Mesodermal cell (in vitro differentiated cells): ENCODE measurements around the gene C3.

ENCODE experiments used
- H3K27ac ChIP-seq: 2 replicates; pipeline ENCODE4 v1.7.0; 2013; ENCODE audit warnings: mild to moderate bottlenecking, low read depth, low read length, moderate library complexity; ENCODE audit not compliant: severe bottlenecking
- H3K36me3 ChIP-seq: 2 replicates; pipeline ENCODE4 v1.7.1; 2013; ENCODE audit warnings: mild to moderate bottlenecking, low read length, moderate library complexity; ENCODE audit not compliant: control insufficient read depth, insufficient read depth
- H3K4me1 ChIP-seq: one replicate; pipeline ENCODE4 v1.7.1; 2013; ENCODE audit warnings: mild to moderate bottlenecking, low read length; ENCODE audit not compliant: insufficient read depth, control insufficient read depth, poor library complexity, severe bottlenecking
- H3K4me3 ChIP-seq: 2 replicates; pipeline ENCODE4 v1.7.0; 2013; ENCODE audit warnings: low read length, control low read depth, mild to moderate bottlenecking; ENCODE audit not compliant: insufficient read depth, poor library complexity, severe bottlenecking; ENCODE audit errors: extremely low read depth
- H3K9me3 ChIP-seq: 2 replicates; pipeline ENCODE4 v1.7.1; 2013; ENCODE audit warnings: mild to moderate bottlenecking, low read length, moderate library complexity; ENCODE audit not compliant: control insufficient read depth
- WGBS, 2 experiments: methylation state at CpG; one replicate each; pipeline ENCODE4 v1.1.5; 2013; ENCODE audit warnings: missing lambda C conversion rate in 2 of 2; ENCODE audit not compliant: insufficient coverage in 2 of 2; 5-methylcytosine and 5-hydroxymethylcytosine counted together

C3 gene

GRCh38 chr19:6687114-6687513 is 33.3 kb downstream of the C3 start:
- 83 to 86% methylated on average over 4 to 5 of the region's 5 CpGs for WGBS, 2 experiments
- Histone ChIP-seq H3K9me3 (peaks cover 6% of the 10 kb centered on the region), H3K27ac (no peak overlapping the region), H3K4me3 (no peak overlapping the region), H3K36me3 (no peaks in the 10 kb centered on the region), H3K4me1 (no peaks in the 10 kb centered on the region)

GRCh38 chr19:6686628-6686975 is 33.8 kb downstream of the C3 start:
- WGBS, 2 experiments: 78 to 82% methylated on average over 4 of the region's 4 CpGs
- Histone ChIP-seq H3K27ac (no peak overlapping the region), H3K9me3 (peaks cover 6% of the 10 kb centered on the region), H3K36me3 (no peaks in the 10 kb centered on the region), H3K4me1 (no peaks in the 10 kb centered on the region), H3K4me3 (no peak overlapping the region)

- H3K4me3 ChIP-seq: no peak overlapping the region
- H3K27ac ChIP-seq: no peak overlapping the region
- H3K4me1 ChIP-seq: no peaks in the 10 kb centered on the region
- WGBS, 2 experiments: 76 to 78% methylated on average over 13 to 14 of the region's 15 CpGs
- no peaks in the 10 kb centered on the region for H3K36me3 ChIP-seq
- peaks cover 6% of the 10 kb centered on the region for H3K9me3 ChIP-seq
Measured at GRCh38 chr19:6685962-6686627, 34.4 kb downstream of the C3 start.

GRCh38 chr19:6685482-6685881 is 35.0 kb downstream of the C3 start:
- Histone ChIP-seq H3K36me3 (no peaks in the 10 kb centered on the region), H3K4me3 (no peak overlapping the region), H3K27ac (no peak overlapping the region), H3K4me1 (no peaks in the 10 kb centered on the region), H3K9me3 (peaks cover 8% of the 10 kb centered on the region)
- WGBS, 2 experiments: 72 to 96% methylated on average over 4 of the region's 4 CpGs

GRCh38 chr19:6683971-6684370 is 36.5 kb downstream of the C3 start:
- WGBS, 2 experiments: 83 to 86% methylated on average over 4 of the region's 4 CpGs
- no peaks in the 10 kb centered on the region for H3K4me1 ChIP-seq
- H3K36me3 ChIP-seq: no peaks in the 10 kb centered on the region

GRCh38 chr19:6682607-6683128 is 37.8 kb downstream of the C3 start:
- Histone ChIP-seq H3K4me3 (no peak overlapping the region), H3K4me1 (no peaks in the 10 kb centered on the region), H3K27ac (no peak overlapping the region), H3K9me3 (peaks cover 16% of the 10 kb centered on the region), H3K36me3 (no peaks in the 10 kb centered on the region)
- 33 to 67% methylated on average over 1 to 2 of the region's 3 CpGs for WGBS, 2 experiments

More at GRCh38 chr19:6683971-6684370, 36.5 kb downstream of the C3 start:
- Histone ChIP-seq H3K4me3 (no peak overlapping the region), H3K27ac (no peak overlapping the region), H3K9me3 (peaks cover 16% of the 10 kb centered on the region)

GRCh38 chr19:6680141-6680540 is 40.3 kb downstream of the C3 start:
- 78 to 100% methylated on average over 1 of the region's 1 CpG for WGBS, 2 experiments
- Histone ChIP-seq H3K9me3 (peaks cover 10% of the 10 kb centered on the region), H3K27ac (no peak overlapping the region), H3K4me1 (peaks cover 4% of the 10 kb centered on the region), H3K4me3 (no peak overlapping the region), H3K36me3 (no peaks in the 10 kb centered on the region)

- no peaks in the 10 kb centered on the region for H3K36me3 ChIP-seq
- peaks cover 11% of the 10 kb centered on the region for H3K4me1 ChIP-seq
- no peak overlapping the region for H3K27ac ChIP-seq
- WGBS, 2 experiments: 88 to 95% methylated on average over 3 to 4 of the region's 8 CpGs
- H3K9me3 ChIP-seq: peaks cover 10% of the 10 kb centered on the region
- H3K4me3 ChIP-seq: no peak overlapping the region
Measured at GRCh38 chr19:6679139-6679538, 41.3 kb downstream of the C3 start.

GRCh38 chr19:6678690-6679109 is 41.8 kb downstream of the C3 start:
- Histone ChIP-seq H3K9me3 (peaks cover 10% of the 10 kb centered on the region), H3K4me1 (peaks cover 11% of the 10 kb centered on the region), H3K36me3 (no peaks in the 10 kb centered on the region), H3K4me3 (no peak overlapping the region), H3K27ac (no peak overlapping the region)
- 80 to 82% methylated on average over 3 to 4 of the region's 4 CpGs for WGBS, 2 experiments

GRCh38 chr19:6677883-6678689 is 42.4 kb downstream of the C3 start:
- Histone ChIP-seq H3K9me3 (peaks cover 10% of the 10 kb centered on the region), H3K4me3 (no peak overlapping the region), H3K36me3 (no peaks in the 10 kb centered on the region), H3K4me1 (peaks cover 11% of the 10 kb centered on the region), H3K27ac (no peak overlapping the region)
- 72 to 74% methylated on average over 29 to 30 of the region's 31 CpGs for WGBS, 2 experiments

GRCh38 chr19:6677495-6677882 is 43.0 kb downstream of the C3 start:
- no peak overlapping the region for H3K4me3 ChIP-seq
- 83 to 93% methylated on average over 8 to 9 of the region's 10 CpGs for WGBS, 2 experiments

More at GRCh38 chr19:6677495-6677882, 43.0 kb downstream of the C3 start:
- H3K9me3 ChIP-seq: peaks cover 10% of the 10 kb centered on the region
- H3K4me1 ChIP-seq: peaks cover 11% of the 10 kb centered on the region
- H3K27ac ChIP-seq: no peak overlapping the region
- H3K36me3 ChIP-seq: no peaks in the 10 kb centered on the region
